SK-N-SH (cell line): Measurements from ENCODE around the gene PARD3B. TPM values are rescaled to one million over a fixed set of nuclear protein-coding genes. Genes with fewer than 3 reads are reported as not detected.
A peak's percentile ranks its signal among the peaks of the same experiment; 100 is the strongest.

Experiments used
- CTCF ChIA-PET: fragments of 300-600, 350-600 bp; formaldehyde crosslinking; extraction: SDS; loops from one replicate; lab custom pipeline; 2021; lab: Yijun Ruan, JAX
- POLR2A ChIA-PET: fragments of 350-600 bp; sonication (Branson Sonifier 250); formaldehyde crosslinking; extraction: SDS; loops from one replicate; lab custom pipeline; 2020; ENCODE audit warnings: antibody characterized with exemption, inconsistent platforms; lab: Yijun Ruan, JAX
- DNase-seq: peaks from one replicate; pipeline ENCODE4 v3.0.0; 2012
- H2AFZ ChIP-seq: fragments of 200-600 bp; sonication (generic); 2 replicates; pipeline ENCODE4 v1.8.1; 2016; ENCODE audit warnings: antibody characterized with exemption, mild to moderate bottlenecking, low read depth
- H3F3A ChIP-seq: fragments of 200-600 bp; sonication (generic); replicated peaks from 2 replicates; pipeline ENCODE3; 2016; ENCODE audit warnings: antibody characterized with exemption, mild to moderate bottlenecking; ENCODE audit not compliant: insufficient read depth
- H3K27ac ChIP-seq, 2 experiments: fragments of 200-500 bp in 1 of 2; fragments of 200-600 bp in 1 of 2; sonication (Bioruptor generic) in 1 of 2; sonication (generic), shearing (Covaris generic) in 1 of 2; 2 replicates each; pipeline versions ENCODE4 v1.5.1 to v1.6.1; 2014 to 2016; ENCODE audit warnings: low read depth in 2 of 2, inconsistent platforms in 1 of 2, low read length in 1 of 2, mild to moderate bottlenecking in 1 of 2, mixed read lengths in 1 of 2
- H3K27me3 ChIP-seq: fragments of 200-600 bp; sonication (generic), shearing (Covaris generic); 2 replicates; pipeline ENCODE4 v1.6.1; 2016; ENCODE audit warnings: mixed run types; ENCODE audit not compliant: insufficient read depth
- H3K36me3 ChIP-seq, 2 experiments: fragments of 200-500 bp in 1 of 2; fragments of 200-600 bp in 1 of 2; sonication (Bioruptor generic) in 1 of 2; sonication (generic) in 1 of 2; replicated peaks in 1 of 2; 2 replicates each; pipeline versions ENCODE3 to v1.5.1; 2014 to 2016; ENCODE audit warnings: low read length in 1 of 2, mild to moderate bottlenecking in 1 of 2; ENCODE audit not compliant: insufficient read depth in 2 of 2, control insufficient read depth in 1 of 2
- H3K4me1 ChIP-seq, 2 experiments: fragments of 200-500 bp in 1 of 2; fragments of 200-600 bp in 1 of 2; sonication (Bioruptor generic) in 1 of 2; sonication (generic), shearing (Covaris generic) in 1 of 2; 2 replicates each; pipeline versions ENCODE4 v1.5.1 to v1.6.1; 2014 to 2016; ENCODE audit warnings: low read depth in 1 of 2, low read length in 1 of 2, mixed run types in 1 of 2; ENCODE audit not compliant: insufficient read depth in 2 of 2, control insufficient read depth in 1 of 2
- H3K4me2 ChIP-seq: fragments of 200-600 bp; sonication (generic), shearing (Covaris generic); 2 replicates; pipeline ENCODE4 v1.6.1; 2017; ENCODE audit warnings: mixed run types
- H3K4me3 ChIP-seq, 2 experiments: fragments of 200-500 bp in 1 of 2; fragments of 200-600 bp in 1 of 2; sonication (Bioruptor generic) in 1 of 2; sonication (generic), shearing (Covaris generic) in 1 of 2; 2 replicates each; pipeline versions ENCODE4 v1.5.1 to v1.8.1; 2014 to 2016; ENCODE audit warnings: low read depth in 2 of 2, inconsistent platforms in 1 of 2, low read length in 1 of 2, mild to moderate bottlenecking in 1 of 2, mixed read lengths in 1 of 2, moderate library complexity in 1 of 2
- H3K79me2 ChIP-seq: fragments of 200-600 bp; sonication (generic); 2 replicates; pipeline ENCODE4 v1.8.1; 2017; ENCODE audit warnings: mild to moderate bottlenecking; ENCODE audit not compliant: insufficient read depth
- H3K9ac ChIP-seq: fragments of 200-600 bp; sonication (generic); 2 replicates; pipeline ENCODE4 v1.6.1; 2017; ENCODE audit warnings: mixed run types
- H3K9me2 ChIP-seq: fragments of 200-600 bp; sonication (generic); 2 replicates; pipeline ENCODE4 v1.6.1; 2017; ENCODE audit warnings: mixed run types
- H3K9me3 ChIP-seq: fragments of 200-600 bp; sonication (generic); 2 replicates; pipeline ENCODE4 v1.6.1; 2017; ENCODE audit warnings: mixed run types, mild to moderate bottlenecking, moderate library complexity
- H4K20me1 ChIP-seq: fragments of 200-600 bp; sonication (generic); 2 replicates; pipeline ENCODE4 v1.6.1; 2017; ENCODE audit warnings: mild to moderate bottlenecking, mixed run types; ENCODE audit not compliant: insufficient read depth
- CHD2 ChIP-seq: fragments of 150-350 bp; IDR thresholded peaks from 2 replicates; pipeline ENCODE4 v1.6.1; 2018; ENCODE audit warnings: low read length; ENCODE audit not compliant: partially characterized antibody
- ELF1 ChIP-seq: IDR thresholded peaks from 2 replicates; pipeline ENCODE4 v1.4.0; 2012
- EP300 ChIP-seq, 2 experiments: IDR thresholded peaks; 2 replicates each; pipeline versions ENCODE4 v1.4.0 to v1.6.1; 2012; ENCODE audit warnings: borderline replicate concordance in 1 of 2, low read depth in 1 of 2, low read length in 1 of 2
- FOSL2 ChIP-seq: IDR thresholded peaks from 2 replicates; pipeline ENCODE4 v1.4.0; 2012; ENCODE audit warnings: low read depth, mild to moderate bottlenecking, moderate library complexity, borderline replicate concordance
- FOXJ3 ChIP-seq: sonication (generic); formaldehyde crosslinking; IDR thresholded peaks from 2 replicates; pipeline ENCODE4 v1.5.1; 2020; ENCODE audit warnings: mild to moderate bottlenecking, missing genetic modification reagents
- GABPA ChIP-seq: IDR thresholded peaks from 2 replicates; pipeline ENCODE4 v1.4.0; 2012; ENCODE audit warnings: low read depth, mild to moderate bottlenecking
- GATA2 ChIP-seq: sonication (generic); formaldehyde crosslinking; IDR thresholded peaks from 2 replicates; pipeline ENCODE4 v1.5.0; 2020; ENCODE audit warnings: mild to moderate bottlenecking, missing genetic modification reagents
- JUND ChIP-seq: IDR thresholded peaks from 2 replicates; pipeline ENCODE4 v1.4.0; 2012
- MXI1 ChIP-seq: IDR thresholded peaks from 2 replicates; pipeline ENCODE4 v1.6.1; 2012; ENCODE audit warnings: mild to moderate bottlenecking, low read depth, low read length, improper control_type of control experiment
- NRF1 ChIP-seq: IDR thresholded peaks from 2 replicates; pipeline ENCODE4 v1.6.1; 2012; ENCODE audit warnings: low read depth, mild to moderate bottlenecking, low read length
- POLR2AphosphoS5 ChIP-seq: IDR thresholded peaks from 2 replicates; pipeline ENCODE4 v1.6.1; 2012; ENCODE audit warnings: low read depth, low read length
- RAD21 ChIP-seq: IDR thresholded peaks from 2 replicates; pipeline ENCODE4 v1.6.1; 2012; ENCODE audit warnings: mild to moderate bottlenecking, low read length
- RCOR1 ChIP-seq: fragments of 150-350 bp; IDR thresholded peaks from 2 replicates; pipeline ENCODE4 v1.6.1; 2017; ENCODE audit warnings: antibody characterized with exemption, low read length
- RFX5 ChIP-seq: IDR thresholded peaks from 2 replicates; pipeline ENCODE4 v1.6.1; 2012; ENCODE audit warnings: mild to moderate bottlenecking, improper control_type of control experiment, low read length
- SMC3 ChIP-seq: IDR thresholded peaks from 2 replicates; pipeline ENCODE4 v1.6.1; 2012; ENCODE audit warnings: low read depth, low read length, improper control_type of control experiment
- TCF12 ChIP-seq: IDR thresholded peaks from 2 replicates; pipeline ENCODE4 v1.4.0; 2012
- TEAD4 ChIP-seq: IDR thresholded peaks from 2 replicates; pipeline ENCODE4 v1.4.0; 2012; ENCODE audit warnings: mild to moderate bottlenecking, borderline replicate concordance; ENCODE audit not compliant: insufficient read depth
- WGBS: methylation state at CpG from one replicate; pipeline ENCODE4 v1.1.6; 2017; ENCODE audit warnings: low lambda C conversion rate; 5-methylcytosine and 5-hydroxymethylcytosine counted together
- polyA plus RNA-seq, 3 experiments: library from polyadenylated mRNA; depleted of rRNA; stranded (reverse); fragments of >200 nt; gene quantifications; 2 replicates each; pipeline ENCODE4 v1.2.3, GENCODE V29; 2012
- TF ChIP-seq, protein P1 (sequence below): fragments of 150-350 bp; IDR thresholded peaks from 2 replicates; pipeline ENCODE4 v1.6.1; 2017; ENCODE audit warnings: antibody characterized with exemption, low read length, low read depth, borderline replicate concordance
- TF ChIP-seq, protein P2 (sequence below): fragments of 150-350 bp; IDR thresholded peaks from 2 replicates; pipeline ENCODE4 v1.6.1; 2016; ENCODE audit warnings: mild to moderate bottlenecking, low read depth, low read length
- TF ChIP-seq, protein P3 (sequence below): IDR thresholded peaks from 2 replicates; pipeline ENCODE4; 2012
- TF ChIP-seq, protein P4 (sequence below): IDR thresholded peaks from 2 replicates; pipeline ENCODE4 v1.4.0; 2012; ENCODE audit warnings: low read depth
- TF ChIP-seq, protein P5 (sequence below): fragments of 200-600 bp; sonication (generic); IDR thresholded peaks from 2 replicates; pipeline ENCODE4 v1.6.1; 2017; ENCODE audit warnings: antibody characterized with exemption, mild to moderate bottlenecking, moderate library complexity

The PARD3B gene
- polyA plus RNA-seq, 1 of the 3 experiments (the other 2 are of a cell fraction): 0.87 TPM

DNA sequence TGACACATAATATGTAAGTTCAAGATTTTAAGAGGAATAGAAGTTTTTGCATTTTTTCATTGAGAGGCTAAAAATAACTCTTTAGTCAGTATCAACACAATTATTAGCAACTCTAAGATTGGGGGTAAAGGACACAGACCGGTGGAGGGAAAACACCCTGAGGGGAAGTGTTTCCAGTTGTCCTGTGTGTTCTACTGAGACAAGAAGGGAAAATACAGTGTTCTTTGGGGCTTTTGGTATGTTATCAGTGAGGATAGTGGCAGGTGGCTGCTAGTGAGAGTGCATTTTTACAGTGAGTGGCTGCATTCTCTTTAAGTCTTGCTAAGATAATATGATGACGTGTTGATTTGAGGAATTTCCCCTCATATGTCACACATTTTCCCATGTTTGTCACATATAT is 507.5 kb downstream of the PARD3B start:
- Histone ChIP-seq H3K27ac (peak overlapping the region in 1 of 2 experiments; percentile 95; a peak in 2 of 4 replicates), H3K4me1 (peaks cover 0 to 20% of the 10 kb centered on the region in 2 experiments; a peak in 2 of 4 replicates), H3F3A (no peaks in the 10 kb centered on the region), H3K9ac (no peak overlapping the region), H3K27me3 (no peaks in the 10 kb centered on the region), H3K9me3 (no peaks in the 10 kb centered on the region), H3K79me2 (no peaks in the 10 kb centered on the region), H2AFZ (no peak overlapping the region), H3K4me2 (no peak overlapping the region), H3K4me3 (no peak overlapping the region), H4K20me1 (no peaks in the 10 kb centered on the region), H3K36me3 (no peaks in the 10 kb centered on the region), H3K9me2 (no peaks in the 10 kb centered on the region)
- TF ChIP-seq, protein P1, sequence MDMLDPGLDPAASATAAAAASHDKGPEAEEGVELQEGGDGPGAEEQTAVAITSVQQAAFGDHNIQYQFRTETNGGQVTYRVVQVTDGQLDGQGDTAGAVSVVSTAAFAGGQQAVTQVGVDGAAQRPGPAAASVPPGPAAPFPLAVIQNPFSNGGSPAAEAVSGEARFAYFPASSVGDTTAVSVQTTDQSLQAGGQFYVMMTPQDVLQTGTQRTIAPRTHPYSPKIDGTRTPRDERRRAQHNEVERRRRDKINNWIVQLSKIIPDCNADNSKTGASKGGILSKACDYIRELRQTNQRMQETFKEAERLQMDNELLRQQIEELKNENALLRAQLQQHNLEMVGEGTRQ: no peak
- TF ChIP-seq SMC3: no peak
- TF ChIP-seq RFX5: no peak
- TF ChIP-seq TCF12: no peak
- TF ChIP-seq GATA2: no peak
- TF ChIP-seq, protein P2, sequence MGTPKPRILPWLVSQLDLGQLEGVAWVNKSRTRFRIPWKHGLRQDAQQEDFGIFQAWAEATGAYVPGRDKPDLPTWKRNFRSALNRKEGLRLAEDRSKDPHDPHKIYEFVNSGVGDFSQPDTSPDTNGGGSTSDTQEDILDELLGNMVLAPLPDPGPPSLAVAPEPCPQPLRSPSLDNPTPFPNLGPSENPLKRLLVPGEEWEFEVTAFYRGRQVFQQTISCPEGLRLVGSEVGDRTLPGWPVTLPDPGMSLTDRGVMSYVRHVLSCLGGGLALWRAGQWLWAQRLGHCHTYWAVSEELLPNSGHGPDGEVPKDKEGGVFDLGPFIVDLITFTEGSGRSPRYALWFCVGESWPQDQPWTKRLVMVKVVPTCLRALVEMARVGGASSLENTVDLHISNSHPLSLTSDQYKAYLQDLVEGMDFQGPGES: no peak
- no peak for TF ChIP-seq JUND
- TF ChIP-seq, protein P3, sequence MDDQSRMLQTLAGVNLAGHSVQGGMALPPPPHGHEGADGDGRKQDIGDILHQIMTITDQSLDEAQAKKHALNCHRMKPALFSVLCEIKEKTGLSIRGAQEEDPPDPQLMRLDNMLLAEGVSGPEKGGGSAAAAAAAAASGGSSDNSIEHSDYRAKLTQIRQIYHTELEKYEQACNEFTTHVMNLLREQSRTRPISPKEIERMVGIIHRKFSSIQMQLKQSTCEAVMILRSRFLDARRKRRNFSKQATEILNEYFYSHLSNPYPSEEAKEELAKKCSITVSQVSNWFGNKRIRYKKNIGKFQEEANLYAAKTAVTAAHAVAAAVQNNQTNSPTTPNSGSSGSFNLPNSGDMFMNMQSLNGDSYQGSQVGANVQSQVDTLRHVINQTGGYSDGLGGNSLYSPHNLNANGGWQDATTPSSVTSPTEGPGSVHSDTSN: no peak
- TF ChIP-seq RCOR1: no peak
- no peak for TF ChIP-seq FOSL2
- TF ChIP-seq NRF1: no peak
- TF ChIP-seq TEAD4: no peak
- whole genome bisulfite sequencing: 92% methylated on average over 2 of the region's 2 CpGs
- CTCF ChIA-PET: interaction anchor here (0.6 to 1.2 kb wide), 2 partner anchors 562 to 627 kb away, joined by 3 read pairs; no protein-coding TSS in a partner anchor
- POLR2A ChIA-PET: no interaction called here
- no peak for DNase-seq

DNA sequence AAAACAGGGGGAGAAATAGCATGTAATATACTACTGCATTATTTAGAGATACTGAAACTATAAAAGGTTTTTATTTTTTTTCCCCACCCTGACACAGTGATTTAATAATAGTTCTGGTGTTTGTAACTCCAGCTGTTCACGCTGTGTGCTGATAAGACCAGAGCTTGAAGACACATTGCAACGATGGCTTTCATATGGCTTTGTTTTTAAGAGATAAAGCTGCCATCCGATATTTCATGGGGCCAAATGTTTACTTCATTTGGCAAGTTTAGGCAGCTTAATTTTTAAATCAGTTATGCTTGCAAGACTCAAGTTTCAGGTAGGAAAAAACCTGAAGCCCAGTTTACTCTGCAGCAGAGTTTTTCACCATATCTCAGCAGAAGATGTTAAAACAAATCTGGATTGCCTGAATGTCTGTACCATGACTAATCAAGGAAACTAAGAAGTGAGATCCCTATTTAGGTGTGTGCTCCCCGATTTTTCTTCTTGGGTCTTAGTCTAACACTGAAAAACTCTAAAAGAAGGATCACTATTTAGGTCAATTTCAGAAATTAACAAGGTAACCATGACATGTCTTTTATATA is 508.6 kb downstream of the PARD3B start:
- H2AFZ ChIP-seq: peak overlapping the region; percentile 22; the same call in 1 of the 2 replicates

More for the DNA sequence above, 508.6 kb downstream of the PARD3B start:
- no peak for DNase-seq
- no peaks in the 10 kb centered on the region for H3K9me3 ChIP-seq
- WGBS: 34% methylated on average over 4 of the region's 4 CpGs
- no peak overlapping the region for H3K4me2 ChIP-seq
- no peaks in the 10 kb centered on the region for H3K9me2 ChIP-seq
- ChIA-PET CTCF (interaction anchor here (1.0 to 1.2 kb wide), 2 partner anchors 182 to 625 kb away, joined by 3 read pairs; no protein-coding TSS in a partner anchor), POLR2A (interaction anchor here (1.0 kb wide), 1 partner anchor 627 kb away, joined by 3 read pairs; no protein-coding TSS in a partner anchor)
- H3K4me3 ChIP-seq: no peak overlapping the region
- no peaks in the 10 kb centered on the region for H3K27me3 ChIP-seq
- no peaks in the 10 kb centered on the region for H3F3A ChIP-seq
- peaks cover 0 to 20% of the 10 kb centered on the region in 2 experiments; a peak in 2 of 4 replicates for H3K4me1 ChIP-seq
- peak overlapping the region in 1 of 2 experiments; percentile 95; a peak in 2 of 4 replicates for H3K27ac ChIP-seq
- peak; percentile 28; the same call in 1 of the 2 replicates for TF ChIP-seq MXI1
- no peak for TF ChIP-seq ELF1
- peak; percentile 97 for TF ChIP-seq GATA2
- TF ChIP-seq, protein P4, sequence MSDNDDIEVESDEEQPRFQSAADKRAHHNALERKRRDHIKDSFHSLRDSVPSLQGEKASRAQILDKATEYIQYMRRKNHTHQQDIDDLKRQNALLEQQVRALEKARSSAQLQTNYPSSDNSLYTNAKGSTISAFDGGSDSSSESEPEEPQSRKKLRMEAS: no peak
- peak; percentile 32; the same call in 1 of the 2 replicates for TF ChIP-seq TCF12
- no peak for TF ChIP-seq SMC3
- TF ChIP-seq, protein P5, sequence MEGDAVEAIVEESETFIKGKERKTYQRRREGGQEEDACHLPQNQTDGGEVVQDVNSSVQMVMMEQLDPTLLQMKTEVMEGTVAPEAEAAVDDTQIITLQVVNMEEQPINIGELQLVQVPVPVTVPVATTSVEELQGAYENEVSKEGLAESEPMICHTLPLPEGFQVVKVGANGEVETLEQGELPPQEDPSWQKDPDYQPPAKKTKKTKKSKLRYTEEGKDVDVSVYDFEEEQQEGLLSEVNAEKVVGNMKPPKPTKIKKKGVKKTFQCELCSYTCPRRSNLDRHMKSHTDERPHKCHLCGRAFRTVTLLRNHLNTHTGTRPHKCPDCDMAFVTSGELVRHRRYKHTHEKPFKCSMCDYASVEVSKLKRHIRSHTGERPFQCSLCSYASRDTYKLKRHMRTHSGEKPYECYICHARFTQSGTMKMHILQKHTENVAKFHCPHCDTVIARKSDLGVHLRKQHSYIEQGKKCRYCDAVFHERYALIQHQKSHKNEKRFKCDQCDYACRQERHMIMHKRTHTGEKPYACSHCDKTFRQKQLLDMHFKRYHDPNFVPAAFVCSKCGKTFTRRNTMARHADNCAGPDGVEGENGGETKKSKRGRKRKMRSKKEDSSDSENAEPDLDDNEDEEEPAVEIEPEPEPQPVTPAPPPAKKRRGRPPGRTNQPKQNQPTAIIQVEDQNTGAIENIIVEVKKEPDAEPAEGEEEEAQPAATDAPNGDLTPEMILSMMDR: no peak
- peak; percentile 38; the same call in 1 of the 2 replicates for TF ChIP-seq RAD21
- TF ChIP-seq POLR2AphosphoS5: 0 out of 2 replicates have a peak, but pooled peaks have one; percentile 20
- no peak for TF ChIP-seq GABPA
- peak; percentile 91 for TF ChIP-seq CHD2
- peak in 1 of 2 experiments; percentile 98; a peak in 2 of 4 replicates for TF ChIP-seq EP300 (IDR thresholded peaks at IDR 0.05; ENCODE audit: borderline replicate concordance in 1 of 2, low read depth in 1 of 2, low read length in 1 of 2)
- no peak for TF ChIP-seq NRF1
- peak; percentile 95 for TF ChIP-seq RCOR1
- peak; percentile 95 for TF ChIP-seq FOXJ3 (CRISPR knock-in tag)
- H4K20me1 ChIP-seq: no peaks in the 10 kb centered on the region
- no peaks in the 10 kb centered on the region for H3K79me2 ChIP-seq
- H3K9ac ChIP-seq: no peak overlapping the region
- H3K36me3 ChIP-seq: no peaks in the 10 kb centered on the region
